ENCODE results near the gene SPHK1.

- TF ChIP-seq CTCF (IDR thresholded peaks at IDR 0.05; ENCODE audit: poor library complexity, severe bottlenecking) (no peak), POLR2AphosphoS5 (IDR thresholded peaks at IDR 0.05) (no peak)
These were observed 18.3 kb downstream of the SPHK1 start for GRCh38 chr17:76402711-76403110.

Measured in neural cell (in vitro differentiated cells).